Measurements from ENCODE around the gene THPO. TPM values are rescaled to one million over a fixed set of nuclear protein-coding genes. Genes with fewer than 3 reads are reported as not detected.

Gene THPO
- total RNA-seq, 1 experiment from 2014 or later, result 0.55 TPM

DNA sequence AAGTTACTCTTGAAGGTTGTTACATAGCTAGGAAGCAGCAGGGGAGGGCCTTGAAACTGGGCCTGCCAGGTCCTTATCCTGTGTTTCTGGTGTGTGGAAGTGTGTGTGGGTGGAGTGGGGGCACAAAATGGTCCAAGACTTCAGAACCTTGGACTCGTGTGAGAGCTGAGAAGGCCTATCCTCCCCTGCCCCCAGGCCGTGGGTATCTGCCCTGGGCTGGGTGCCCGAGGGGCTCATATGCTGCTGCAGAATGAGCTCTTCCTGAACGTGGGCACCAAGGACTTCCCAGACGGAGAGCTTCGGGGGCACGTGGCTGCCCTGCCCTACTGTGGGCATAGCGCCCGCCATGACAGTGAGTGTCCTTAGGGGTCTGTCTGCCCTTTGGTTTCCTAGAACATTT is 6.3 kb upstream of the THPO start (continued):
- TF ChIP-seq ZNF219 (CRISPR knock-in tag; IDR thresholded peaks at IDR 0.05; ENCODE audit: borderline replicate concordance), result no peak

DNA sequence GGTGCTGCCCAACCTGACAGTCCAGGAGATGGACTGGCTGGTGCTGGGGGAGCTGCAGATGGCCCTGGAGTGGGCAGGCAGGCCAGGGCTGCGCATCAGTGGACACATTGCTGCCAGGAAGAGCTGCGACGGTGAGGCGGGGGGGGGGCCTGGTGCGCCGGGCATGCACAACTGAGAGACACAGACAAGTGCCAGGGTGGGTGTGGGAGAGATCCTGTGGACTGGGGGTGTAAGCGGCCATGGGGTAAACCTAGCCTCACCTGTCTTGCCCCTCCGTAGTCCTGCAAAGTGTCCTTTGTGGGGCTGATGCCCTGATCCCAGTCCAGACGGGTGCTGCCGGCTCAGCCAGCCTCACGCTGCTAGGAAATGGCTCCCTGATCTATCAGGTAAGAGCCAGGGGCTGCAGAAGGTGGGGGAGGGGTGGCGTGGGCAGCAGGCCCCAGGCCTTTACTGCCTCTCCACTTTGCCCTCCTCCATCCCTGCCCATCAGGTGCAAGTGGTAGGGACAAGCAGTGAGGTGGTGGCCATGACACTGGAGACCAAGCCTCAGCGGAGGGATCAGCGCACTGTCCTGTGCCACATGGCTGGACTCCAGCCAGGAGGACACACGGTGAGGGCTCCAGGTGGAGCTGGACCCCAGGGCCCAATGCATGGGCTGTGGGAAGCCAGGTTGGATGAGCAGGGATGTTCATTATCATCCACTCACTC is 5.2 kb upstream of the THPO start:
- Mint-ChIP-seq H3K9me3 (no peaks in the 10 kb centered on the region), H3K27ac (no peak overlapping the region), H3K27me3 (ENCODE audit: low read depth) (peaks cover 50% of the 10 kb centered on the region), H3K4me1 (peaks cover 15% of the 10 kb centered on the region), H3K4me3 (no peak overlapping the region), H3K36me3 (no peaks in the 10 kb centered on the region)
- no peak for ATAC-seq
- ChIA-PET CTCF (interaction anchor here (0.6 to 5.2 kb wide), 5 partner anchors 12 to 286 kb away, joined by 3 to 33 read pairs (median 3); no protein-coding TSS in a partner anchor), POLR2A (no interaction called here)
- TF ChIP-seq, protein P1, sequence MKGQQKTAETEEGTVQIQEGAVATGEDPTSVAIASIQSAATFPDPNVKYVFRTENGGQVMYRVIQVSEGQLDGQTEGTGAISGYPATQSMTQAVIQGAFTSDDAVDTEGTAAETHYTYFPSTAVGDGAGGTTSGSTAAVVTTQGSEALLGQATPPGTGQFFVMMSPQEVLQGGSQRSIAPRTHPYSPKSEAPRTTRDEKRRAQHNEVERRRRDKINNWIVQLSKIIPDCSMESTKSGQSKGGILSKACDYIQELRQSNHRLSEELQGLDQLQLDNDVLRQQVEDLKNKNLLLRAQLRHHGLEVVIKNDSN (CRISPR knock-in tag; IDR thresholded peaks at IDR 0.05), result no peak
- TF ChIP-seq, protein P2, sequence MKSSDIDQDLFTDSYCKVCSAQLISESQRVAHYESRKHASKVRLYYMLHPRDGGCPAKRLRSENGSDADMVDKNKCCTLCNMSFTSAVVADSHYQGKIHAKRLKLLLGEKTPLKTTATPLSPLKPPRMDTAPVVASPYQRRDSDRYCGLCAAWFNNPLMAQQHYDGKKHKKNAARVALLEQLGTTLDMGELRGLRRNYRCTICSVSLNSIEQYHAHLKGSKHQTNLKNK (CRISPR knock-in tag; IDR thresholded peaks at IDR 0.05), result no peak
- TF ChIP-seq ZNF263 (CRISPR knock-in tag; IDR thresholded peaks at IDR 0.05; ENCODE audit: low read depth) (no peak), ZNF232 (CRISPR knock-in tag; IDR thresholded peaks at IDR 0.05) (no peak), ZNF317 (CRISPR knock-in tag; IDR thresholded peaks at IDR 0.05; ENCODE audit: borderline replicate concordance, low read depth) (no peak), ZNF423 (CRISPR knock-in tag; IDR thresholded peaks at IDR 0.05) (no peak)
- TF ChIP-seq, protein P3, sequence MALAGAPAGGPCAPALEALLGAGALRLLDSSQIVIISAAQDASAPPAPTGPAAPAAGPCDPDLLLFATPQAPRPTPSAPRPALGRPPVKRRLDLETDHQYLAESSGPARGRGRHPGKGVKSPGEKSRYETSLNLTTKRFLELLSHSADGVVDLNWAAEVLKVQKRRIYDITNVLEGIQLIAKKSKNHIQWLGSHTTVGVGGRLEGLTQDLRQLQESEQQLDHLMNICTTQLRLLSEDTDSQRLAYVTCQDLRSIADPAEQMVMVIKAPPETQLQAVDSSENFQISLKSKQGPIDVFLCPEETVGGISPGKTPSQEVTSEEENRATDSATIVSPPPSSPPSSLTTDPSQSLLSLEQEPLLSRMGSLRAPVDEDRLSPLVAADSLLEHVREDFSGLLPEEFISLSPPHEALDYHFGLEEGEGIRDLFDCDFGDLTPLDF (CRISPR knock-in tag; IDR thresholded peaks at IDR 0.05), result no peak
- DNase-seq (ENCODE audit: low spot score), result no peak

DNA sequence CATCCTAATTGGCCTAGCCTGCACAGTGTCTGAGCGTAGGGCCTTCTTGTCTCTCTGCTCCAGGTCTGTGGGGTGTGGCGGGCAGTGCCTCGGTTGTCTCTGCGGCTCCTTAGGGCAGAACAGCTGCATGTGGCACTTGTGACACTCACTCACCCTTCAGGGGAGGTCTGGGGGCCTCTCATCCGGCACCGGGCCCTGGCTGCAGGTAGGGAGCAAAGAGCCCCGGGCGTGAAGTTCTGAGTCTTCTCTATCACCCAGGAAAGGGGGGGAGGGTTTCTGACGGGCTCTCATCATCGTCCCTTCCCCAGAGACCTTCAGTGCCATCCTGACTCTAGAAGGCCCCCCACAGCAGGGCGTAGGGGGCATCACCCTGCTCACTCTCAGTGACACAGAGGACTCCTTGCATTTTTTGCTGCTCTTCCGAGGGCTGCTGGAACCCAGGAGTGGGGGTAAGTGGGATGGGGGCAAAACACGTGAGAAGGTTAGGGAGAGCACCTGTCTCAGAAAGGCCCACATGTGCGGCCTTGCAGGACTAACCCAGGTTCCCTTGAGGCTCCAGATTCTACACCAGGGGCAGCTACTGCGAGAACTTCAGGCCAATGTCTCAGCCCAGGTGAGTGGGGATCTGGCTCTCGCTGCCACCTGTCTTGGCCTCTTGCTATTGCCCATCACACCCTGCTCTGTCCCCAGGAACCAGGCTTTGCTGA is 4.5 kb upstream of the THPO start:
- Mint-ChIP-seq H3K4me1 (peaks cover 22% of the 10 kb centered on the region), H3K9me3 (no peaks in the 10 kb centered on the region), H3K4me3 (peak overlapping the region; percentile 69; the same call in 1 of the 2 replicates), H3K27ac (no peak overlapping the region), H3K27me3 (ENCODE audit: low read depth) (peaks cover 57% of the 10 kb centered on the region), H3K36me3 (no peaks in the 10 kb centered on the region)
- TF ChIP-seq, protein P4, sequence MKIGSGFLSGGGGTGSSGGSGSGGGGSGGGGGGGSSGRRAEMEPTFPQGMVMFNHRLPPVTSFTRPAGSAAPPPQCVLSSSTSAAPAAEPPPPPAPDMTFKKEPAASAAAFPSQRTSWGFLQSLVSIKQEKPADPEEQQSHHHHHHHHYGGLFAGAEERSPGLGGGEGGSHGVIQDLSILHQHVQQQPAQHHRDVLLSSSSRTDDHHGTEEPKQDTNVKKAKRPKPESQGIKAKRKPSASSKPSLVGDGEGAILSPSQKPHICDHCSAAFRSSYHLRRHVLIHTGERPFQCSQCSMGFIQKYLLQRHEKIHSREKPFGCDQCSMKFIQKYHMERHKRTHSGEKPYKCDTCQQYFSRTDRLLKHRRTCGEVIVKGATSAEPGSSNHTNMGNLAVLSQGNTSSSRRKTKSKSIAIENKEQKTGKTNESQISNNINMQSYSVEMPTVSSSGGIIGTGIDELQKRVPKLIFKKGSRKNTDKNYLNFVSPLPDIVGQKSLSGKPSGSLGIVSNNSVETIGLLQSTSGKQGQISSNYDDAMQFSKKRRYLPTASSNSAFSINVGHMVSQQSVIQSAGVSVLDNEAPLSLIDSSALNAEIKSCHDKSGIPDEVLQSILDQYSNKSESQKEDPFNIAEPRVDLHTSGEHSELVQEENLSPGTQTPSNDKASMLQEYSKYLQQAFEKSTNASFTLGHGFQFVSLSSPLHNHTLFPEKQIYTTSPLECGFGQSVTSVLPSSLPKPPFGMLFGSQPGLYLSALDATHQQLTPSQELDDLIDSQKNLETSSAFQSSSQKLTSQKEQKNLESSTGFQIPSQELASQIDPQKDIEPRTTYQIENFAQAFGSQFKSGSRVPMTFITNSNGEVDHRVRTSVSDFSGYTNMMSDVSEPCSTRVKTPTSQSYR (CRISPR knock-in tag; IDR thresholded peaks at IDR 0.05), result no peak
- TF ChIP-seq, protein P5, sequence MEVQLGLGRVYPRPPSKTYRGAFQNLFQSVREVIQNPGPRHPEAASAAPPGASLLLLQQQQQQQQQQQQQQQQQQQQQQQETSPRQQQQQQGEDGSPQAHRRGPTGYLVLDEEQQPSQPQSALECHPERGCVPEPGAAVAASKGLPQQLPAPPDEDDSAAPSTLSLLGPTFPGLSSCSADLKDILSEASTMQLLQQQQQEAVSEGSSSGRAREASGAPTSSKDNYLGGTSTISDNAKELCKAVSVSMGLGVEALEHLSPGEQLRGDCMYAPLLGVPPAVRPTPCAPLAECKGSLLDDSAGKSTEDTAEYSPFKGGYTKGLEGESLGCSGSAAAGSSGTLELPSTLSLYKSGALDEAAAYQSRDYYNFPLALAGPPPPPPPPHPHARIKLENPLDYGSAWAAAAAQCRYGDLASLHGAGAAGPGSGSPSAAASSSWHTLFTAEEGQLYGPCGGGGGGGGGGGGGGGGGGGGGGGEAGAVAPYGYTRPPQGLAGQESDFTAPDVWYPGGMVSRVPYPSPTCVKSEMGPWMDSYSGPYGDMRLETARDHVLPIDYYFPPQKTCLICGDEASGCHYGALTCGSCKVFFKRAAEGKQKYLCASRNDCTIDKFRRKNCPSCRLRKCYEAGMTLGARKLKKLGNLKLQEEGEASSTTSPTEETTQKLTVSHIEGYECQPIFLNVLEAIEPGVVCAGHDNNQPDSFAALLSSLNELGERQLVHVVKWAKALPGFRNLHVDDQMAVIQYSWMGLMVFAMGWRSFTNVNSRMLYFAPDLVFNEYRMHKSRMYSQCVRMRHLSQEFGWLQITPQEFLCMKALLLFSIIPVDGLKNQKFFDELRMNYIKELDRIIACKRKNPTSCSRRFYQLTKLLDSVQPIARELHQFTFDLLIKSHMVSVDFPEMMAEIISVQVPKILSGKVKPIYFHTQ (CRISPR knock-in tag; IDR thresholded peaks at IDR 0.05), result no peak
- TF ChIP-seq IRF2 (CRISPR knock-in tag; IDR thresholded peaks at IDR 0.05; ENCODE audit: borderline replicate concordance, low read depth) (no peak), TEAD1 (CRISPR knock-in tag; IDR thresholded peaks at IDR 0.05) (no peak)
- TF ChIP-seq, protein P6, sequence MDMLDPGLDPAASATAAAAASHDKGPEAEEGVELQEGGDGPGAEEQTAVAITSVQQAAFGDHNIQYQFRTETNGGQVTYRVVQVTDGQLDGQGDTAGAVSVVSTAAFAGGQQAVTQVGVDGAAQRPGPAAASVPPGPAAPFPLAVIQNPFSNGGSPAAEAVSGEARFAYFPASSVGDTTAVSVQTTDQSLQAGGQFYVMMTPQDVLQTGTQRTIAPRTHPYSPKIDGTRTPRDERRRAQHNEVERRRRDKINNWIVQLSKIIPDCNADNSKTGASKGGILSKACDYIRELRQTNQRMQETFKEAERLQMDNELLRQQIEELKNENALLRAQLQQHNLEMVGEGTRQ (CRISPR knock-in tag; IDR thresholded peaks at IDR 0.05), result no peak
- TF ChIP-seq, protein P7, sequence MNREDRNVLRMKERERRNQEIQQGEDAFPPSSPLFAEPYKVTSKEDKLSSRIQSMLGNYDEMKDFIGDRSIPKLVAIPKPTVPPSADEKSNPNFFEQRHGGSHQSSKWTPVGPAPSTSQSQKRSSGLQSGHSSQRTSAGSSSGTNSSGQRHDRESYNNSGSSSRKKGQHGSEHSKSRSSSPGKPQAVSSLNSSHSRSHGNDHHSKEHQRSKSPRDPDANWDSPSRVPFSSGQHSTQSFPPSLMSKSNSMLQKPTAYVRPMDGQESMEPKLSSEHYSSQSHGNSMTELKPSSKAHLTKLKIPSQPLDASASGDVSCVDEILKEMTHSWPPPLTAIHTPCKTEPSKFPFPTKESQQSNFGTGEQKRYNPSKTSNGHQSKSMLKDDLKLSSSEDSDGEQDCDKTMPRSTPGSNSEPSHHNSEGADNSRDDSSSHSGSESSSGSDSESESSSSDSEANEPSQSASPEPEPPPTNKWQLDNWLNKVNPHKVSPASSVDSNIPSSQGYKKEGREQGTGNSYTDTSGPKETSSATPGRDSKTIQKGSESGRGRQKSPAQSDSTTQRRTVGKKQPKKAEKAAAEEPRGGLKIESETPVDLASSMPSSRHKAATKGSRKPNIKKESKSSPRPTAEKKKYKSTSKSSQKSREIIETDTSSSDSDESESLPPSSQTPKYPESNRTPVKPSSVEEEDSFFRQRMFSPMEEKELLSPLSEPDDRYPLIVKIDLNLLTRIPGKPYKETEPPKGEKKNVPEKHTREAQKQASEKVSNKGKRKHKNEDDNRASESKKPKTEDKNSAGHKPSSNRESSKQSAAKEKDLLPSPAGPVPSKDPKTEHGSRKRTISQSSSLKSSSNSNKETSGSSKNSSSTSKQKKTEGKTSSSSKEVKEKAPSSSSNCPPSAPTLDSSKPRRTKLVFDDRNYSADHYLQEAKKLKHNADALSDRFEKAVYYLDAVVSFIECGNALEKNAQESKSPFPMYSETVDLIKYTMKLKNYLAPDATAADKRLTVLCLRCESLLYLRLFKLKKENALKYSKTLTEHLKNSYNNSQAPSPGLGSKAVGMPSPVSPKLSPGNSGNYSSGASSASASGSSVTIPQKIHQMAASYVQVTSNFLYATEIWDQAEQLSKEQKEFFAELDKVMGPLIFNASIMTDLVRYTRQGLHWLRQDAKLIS (CRISPR knock-in tag; IDR thresholded peaks at IDR 0.05; ENCODE audit: borderline replicate concordance), result no peak
- ChIA-PET POLR2A (no interaction called here), CTCF (interaction anchor here (0.6 to 5.2 kb wide), 5 partner anchors 10 to 159 kb away, joined by 3 to 33 read pairs (median 4); no protein-coding TSS in a partner anchor)
- ATAC-seq (no peak), DNase-seq (ENCODE audit: low spot score) (no peak)
